Measurements from ENCODE around the gene HSDL2. TPM values are rescaled to one million over a fixed set of nuclear protein-coding genes. Genes with fewer than 3 reads are reported as not detected.

Gene HSDL2
- total and polyA plus RNA-seq, 10 of the 15 experiments (the other 5 are each of a cell fraction or from before 2014, with no cell fraction given): 20.9 to 46.1 (median 27.0) TPM

GRCh38 chr9:112349008-112349333, 30.9 kb upstream of the HSDL2 start:
- CTCF ChIA-PET: no interaction called here
- Histone ChIP-seq H3K4me3 (peak overlapping the region; percentile 21; the same call in 1 of the 2 replicates), H3K9me3 (replicated peaks; ENCODE audit: control insufficient read depth, insufficient read depth, low read length) (no peaks in the 10 kb centered on the region), H3K27me3 (replicated peaks in 1 of 2; ENCODE audit: control insufficient read depth in 2 of 2, insufficient read depth in 2 of 2, low read length in 1 of 2) (no peaks in the 10 kb centered on the region), H3K4me2 (ENCODE audit: control insufficient read depth, insufficient read depth) (no peak overlapping the region), H2AFZ (ENCODE audit: control insufficient read depth, low read depth, low read length) (peak overlapping the region; percentile 76; the same call in 1 of the 2 replicates), H3K36me3 (ENCODE audit: control insufficient read depth in 2 of 2, insufficient read depth in 2 of 2, low read length in 1 of 2) (no peaks in the 10 kb centered on the region), H3K79me2 (ENCODE audit: control insufficient read depth, insufficient read depth, low read length) (no peaks in the 10 kb centered on the region), H3K27ac (ENCODE audit: control insufficient read depth, insufficient read depth) (no peak overlapping the region), H3K4me1 (ENCODE audit: control insufficient read depth, insufficient read depth, low read length) (no peaks in the 10 kb centered on the region), H3K9ac (ENCODE audit: control insufficient read depth, insufficient read depth, low read length) (no peak overlapping the region), H4K20me1 (ENCODE audit: control insufficient read depth, insufficient read depth) (no peaks in the 10 kb centered on the region)
- in situ Hi-C loops (cut with MboI) (no loop called here), intact Hi-C loops (cut with micrococcal nuclease; ENCODE audit: unreplicated experiment) (no loop called here)
- no TSS peak for BruUV-seq (replicated peaks)
- RAD21 ChIA-PET (ENCODE audit: unreplicated experiment): no interaction called here
- ATAC-seq: no peak
- no peak for FAIRE-seq
- 30% methylated on average over 4 of the region's 4 CpGs for WGBS (ENCODE audit: insufficient coverage, insufficient replicate concordance, low lambda C conversion rate, missing lambda C conversion rate)
- SMC1A ChIA-PET (ENCODE audit: uncharacterized antibody, unreplicated experiment): no interaction called here
- no peak for TF ChIP-seq ATF2 (IDR thresholded peaks at IDR 0.05; ENCODE audit: low read length)
- no peak for TF ChIP-seq ZNF622 (IDR thresholded peaks at IDR 0.05)
- TF ChIP-seq, protein P1, sequence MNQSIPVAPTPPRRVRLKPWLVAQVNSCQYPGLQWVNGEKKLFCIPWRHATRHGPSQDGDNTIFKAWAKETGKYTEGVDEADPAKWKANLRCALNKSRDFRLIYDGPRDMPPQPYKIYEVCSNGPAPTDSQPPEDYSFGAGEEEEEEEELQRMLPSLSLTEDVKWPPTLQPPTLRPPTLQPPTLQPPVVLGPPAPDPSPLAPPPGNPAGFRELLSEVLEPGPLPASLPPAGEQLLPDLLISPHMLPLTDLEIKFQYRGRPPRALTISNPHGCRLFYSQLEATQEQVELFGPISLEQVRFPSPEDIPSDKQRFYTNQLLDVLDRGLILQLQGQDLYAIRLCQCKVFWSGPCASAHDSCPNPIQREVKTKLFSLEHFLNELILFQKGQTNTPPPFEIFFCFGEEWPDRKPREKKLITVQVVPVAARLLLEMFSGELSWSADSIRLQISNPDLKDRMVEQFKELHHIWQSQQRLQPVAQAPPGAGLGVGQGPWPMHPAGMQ (IDR thresholded peaks at IDR 0.05; ENCODE audit: borderline replicate concordance): no peak
- no peak for TF ChIP-seq FOXM1 (IDR thresholded peaks at IDR 0.05; ENCODE audit: low read depth, low read length)
- TF ChIP-seq PML (IDR thresholded peaks at IDR 0.05; ENCODE audit: low read length): no peak
- TF ChIP-seq BHLHE40 (IDR thresholded peaks at IDR 0.05; ENCODE audit: borderline replicate concordance in 1 of 2, low read depth in 2 of 2, low read length in 1 of 2): no peak
- no peak for TF ChIP-seq SRF (IDR thresholded peaks at IDR 0.05; ENCODE audit: low read depth in 2 of 2, low read length in 2 of 2)
- no peak for TF ChIP-seq NR2F1 (conservative IDR thresholded peaks at IDR 0.05)
- TF ChIP-seq ZNF274 (IDR thresholded peaks at IDR 0.05; ENCODE audit: insufficient read depth, insufficient read length): no peak
- TF ChIP-seq BCLAF1 (IDR thresholded peaks at IDR 0.05): no peak
- TF ChIP-seq SP1 (IDR thresholded peaks at IDR 0.05; ENCODE audit: low read depth, low read length): no peak
- TF ChIP-seq TBL1XR1 (IDR thresholded peaks at IDR 0.05; ENCODE audit: low read depth, low read length): no peak
- no peak for TF ChIP-seq MYC (IDR thresholded peaks at IDR 0.05; ENCODE audit: insufficient read depth, insufficient read length, insufficient replicate concordance, low read length, severe bottlenecking)
- no peak for TF ChIP-seq ESRRA (IDR thresholded peaks at IDR 0.05; ENCODE audit: low read length)
- TF ChIP-seq JUND (IDR thresholded peaks at IDR 0.05; ENCODE audit: low read depth, low read length): no peak
- POLR2A ChIA-PET: no interaction called here
- no peak for DNase-seq (ENCODE audit: low read depth, low spot score)
